SK-N-SH (cell line): Measurements from ENCODE around the gene C14orf119. TPM values are rescaled to one million over a fixed set of nuclear protein-coding genes. Genes with fewer than 3 reads are reported as not detected.
A peak's percentile ranks its signal among the peaks of the same experiment; 100 is the strongest.

ENCODE experiments used
- CTCF ChIA-PET: fragments of 300-600, 350-600 bp; formaldehyde crosslinking; extraction: SDS; loops from one replicate; lab custom pipeline; 2021; lab: Yijun Ruan, JAX
- POLR2A ChIA-PET: fragments of 350-600 bp; sonication (Branson Sonifier 250); formaldehyde crosslinking; extraction: SDS; loops from one replicate; lab custom pipeline; 2020; ENCODE audit warnings: antibody characterized with exemption, inconsistent platforms; lab: Yijun Ruan, JAX
- DNase-seq: peaks from one replicate; pipeline ENCODE4 v3.0.0; 2012
- H2AFZ ChIP-seq: fragments of 200-600 bp; sonication (generic); 2 replicates; pipeline ENCODE4 v1.8.1; 2016; ENCODE audit warnings: antibody characterized with exemption, mild to moderate bottlenecking, low read depth
- H3F3A ChIP-seq: fragments of 200-600 bp; sonication (generic); replicated peaks from 2 replicates; pipeline ENCODE3; 2016; ENCODE audit warnings: antibody characterized with exemption, mild to moderate bottlenecking; ENCODE audit not compliant: insufficient read depth
- H3K27ac ChIP-seq, 2 experiments: fragments of 200-500 bp in 1 of 2; fragments of 200-600 bp in 1 of 2; sonication (Bioruptor generic) in 1 of 2; sonication (generic), shearing (Covaris generic) in 1 of 2; 2 replicates each; pipeline versions ENCODE4 v1.5.1 to v1.6.1; 2014 to 2016; ENCODE audit warnings: low read depth in 2 of 2, inconsistent platforms in 1 of 2, low read length in 1 of 2, mild to moderate bottlenecking in 1 of 2, mixed read lengths in 1 of 2
- H3K27me3 ChIP-seq: fragments of 200-600 bp; sonication (generic), shearing (Covaris generic); 2 replicates; pipeline ENCODE4 v1.6.1; 2016; ENCODE audit warnings: mixed run types; ENCODE audit not compliant: insufficient read depth
- H3K36me3 ChIP-seq, 2 experiments: fragments of 200-500 bp in 1 of 2; fragments of 200-600 bp in 1 of 2; sonication (Bioruptor generic) in 1 of 2; sonication (generic) in 1 of 2; replicated peaks in 1 of 2; 2 replicates each; pipeline versions ENCODE3 to v1.5.1; 2014 to 2016; ENCODE audit warnings: low read length in 1 of 2, mild to moderate bottlenecking in 1 of 2; ENCODE audit not compliant: insufficient read depth in 2 of 2, control insufficient read depth in 1 of 2
- H3K4me1 ChIP-seq, 2 experiments: fragments of 200-500 bp in 1 of 2; fragments of 200-600 bp in 1 of 2; sonication (Bioruptor generic) in 1 of 2; sonication (generic), shearing (Covaris generic) in 1 of 2; 2 replicates each; pipeline versions ENCODE4 v1.5.1 to v1.6.1; 2014 to 2016; ENCODE audit warnings: low read depth in 1 of 2, low read length in 1 of 2, mixed run types in 1 of 2; ENCODE audit not compliant: insufficient read depth in 2 of 2, control insufficient read depth in 1 of 2
- H3K4me2 ChIP-seq: fragments of 200-600 bp; sonication (generic), shearing (Covaris generic); 2 replicates; pipeline ENCODE4 v1.6.1; 2017; ENCODE audit warnings: mixed run types
- H3K4me3 ChIP-seq, 2 experiments: fragments of 200-500 bp in 1 of 2; fragments of 200-600 bp in 1 of 2; sonication (Bioruptor generic) in 1 of 2; sonication (generic), shearing (Covaris generic) in 1 of 2; 2 replicates each; pipeline versions ENCODE4 v1.5.1 to v1.8.1; 2014 to 2016; ENCODE audit warnings: low read depth in 2 of 2, inconsistent platforms in 1 of 2, low read length in 1 of 2, mild to moderate bottlenecking in 1 of 2, mixed read lengths in 1 of 2, moderate library complexity in 1 of 2
- H3K79me2 ChIP-seq: fragments of 200-600 bp; sonication (generic); 2 replicates; pipeline ENCODE4 v1.8.1; 2017; ENCODE audit warnings: mild to moderate bottlenecking; ENCODE audit not compliant: insufficient read depth
- H3K9ac ChIP-seq: fragments of 200-600 bp; sonication (generic); 2 replicates; pipeline ENCODE4 v1.6.1; 2017; ENCODE audit warnings: mixed run types
- H3K9me2 ChIP-seq: fragments of 200-600 bp; sonication (generic); 2 replicates; pipeline ENCODE4 v1.6.1; 2017; ENCODE audit warnings: mixed run types
- H3K9me3 ChIP-seq: fragments of 200-600 bp; sonication (generic); 2 replicates; pipeline ENCODE4 v1.6.1; 2017; ENCODE audit warnings: mixed run types, mild to moderate bottlenecking, moderate library complexity
- H4K20me1 ChIP-seq: fragments of 200-600 bp; sonication (generic); 2 replicates; pipeline ENCODE4 v1.6.1; 2017; ENCODE audit warnings: mild to moderate bottlenecking, mixed run types; ENCODE audit not compliant: insufficient read depth
- EZH2phosphoT487 ChIP-seq: fragments of 200-600 bp; sonication (generic); IDR thresholded peaks from 2 replicates; pipeline ENCODE4 v1.6.1; 2017; ENCODE audit warnings: low read depth, mixed run types, mild to moderate bottlenecking, antibody characterized with exemption, moderate library complexity, borderline replicate concordance
- FOXJ3 ChIP-seq: sonication (generic); formaldehyde crosslinking; IDR thresholded peaks from 2 replicates; pipeline ENCODE4 v1.5.1; 2020; ENCODE audit warnings: mild to moderate bottlenecking, missing genetic modification reagents
- FOXM1 ChIP-seq: IDR thresholded peaks from 2 replicates; pipeline ENCODE4 v1.4.0; 2012; ENCODE audit warnings: low read depth, mild to moderate bottlenecking
- GATA2 ChIP-seq: sonication (generic); formaldehyde crosslinking; IDR thresholded peaks from 2 replicates; pipeline ENCODE4 v1.5.0; 2020; ENCODE audit warnings: mild to moderate bottlenecking, missing genetic modification reagents
- JUND ChIP-seq: IDR thresholded peaks from 2 replicates; pipeline ENCODE4 v1.4.0; 2012
- MEF2A ChIP-seq: IDR thresholded peaks from 2 replicates; pipeline ENCODE4 v1.4.0; 2012; ENCODE audit warnings: low read depth, borderline replicate concordance
- RAD21 ChIP-seq: IDR thresholded peaks from 2 replicates; pipeline ENCODE4 v1.6.1; 2012; ENCODE audit warnings: mild to moderate bottlenecking, low read length
- RCOR1 ChIP-seq: fragments of 150-350 bp; IDR thresholded peaks from 2 replicates; pipeline ENCODE4 v1.6.1; 2017; ENCODE audit warnings: antibody characterized with exemption, low read length
- RFX5 ChIP-seq: IDR thresholded peaks from 2 replicates; pipeline ENCODE4 v1.6.1; 2012; ENCODE audit warnings: mild to moderate bottlenecking, improper control_type of control experiment, low read length
- RXRA ChIP-seq: IDR thresholded peaks from 2 replicates; pipeline ENCODE4 v1.4.0; 2012; ENCODE audit warnings: low read depth, mild to moderate bottlenecking, borderline replicate concordance
- TCF12 ChIP-seq: IDR thresholded peaks from 2 replicates; pipeline ENCODE4 v1.4.0; 2012
- YY1 ChIP-seq: IDR thresholded peaks from 2 replicates; pipeline ENCODE4 v1.4.0; 2012; ENCODE audit warnings: low read depth, mild to moderate bottlenecking
- WGBS: methylation state at CpG from one replicate; pipeline ENCODE4 v1.1.6; 2017; ENCODE audit warnings: low lambda C conversion rate; 5-methylcytosine and 5-hydroxymethylcytosine counted together
- polyA plus RNA-seq, 3 experiments: library from polyadenylated mRNA; depleted of rRNA; stranded (reverse); fragments of >200 nt; gene quantifications; 2 replicates each; pipeline ENCODE4 v1.2.3, GENCODE V29; 2012
- TF ChIP-seq, protein P1 (sequence below): IDR thresholded peaks from 2 replicates; pipeline ENCODE4 v1.4.0; 2012; ENCODE audit warnings: low read depth
- TF ChIP-seq, protein P2 (sequence below): IDR thresholded peaks from 2 replicates; pipeline ENCODE4 v1.6.1; 2012; ENCODE audit warnings: mild to moderate bottlenecking, low read depth, low read length, moderate library complexity
- TF ChIP-seq, protein P3 (sequence below): fragments of 200-600 bp; sonication (generic); IDR thresholded peaks from 2 replicates; pipeline ENCODE4 v1.6.1; 2017; ENCODE audit warnings: antibody characterized with exemption, mild to moderate bottlenecking, moderate library complexity
- TF ChIP-seq, protein P4 (sequence below): IDR thresholded peaks from 2 replicates; pipeline ENCODE4 v1.4.0; 2012; ENCODE audit warnings: low read depth, borderline replicate concordance
- TF ChIP-seq, protein P5 (sequence below): IDR thresholded peaks from 2 replicates; pipeline ENCODE4 v1.4.0; 2012; ENCODE audit warnings: low read depth, borderline replicate concordance

The C14orf119 gene
- polyA plus RNA-seq, 1 of the 3 experiments (the other 2 are of a cell fraction), result 55.2 TPM

DNA sequence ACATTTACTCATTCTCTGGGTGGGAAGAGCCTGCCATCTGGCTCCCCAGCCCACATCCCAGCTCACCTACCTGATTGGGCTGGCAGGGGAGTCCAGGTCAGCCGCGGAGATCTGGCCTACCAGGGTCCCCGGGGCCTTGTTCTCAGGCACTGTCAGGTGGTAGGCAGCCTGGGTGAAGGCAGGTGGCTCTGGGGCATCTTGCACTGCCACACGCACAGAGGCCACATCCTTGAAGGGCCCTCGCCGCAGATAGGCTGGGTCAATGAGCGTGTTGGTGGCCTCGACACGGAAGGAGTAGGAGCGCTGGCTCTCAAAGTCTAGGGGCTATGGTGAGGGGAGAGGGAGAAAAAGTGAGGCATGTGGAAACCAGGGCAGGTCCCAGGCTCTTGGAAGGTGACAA lies 41.9 kb upstream of the C14orf119 start:
- 93% methylated on average over 7 of the region's 10 CpGs for WGBS
- Histone ChIP-seq H3F3A (peaks cover 13% of the 10 kb centered on the region), H4K20me1 (no peaks in the 10 kb centered on the region; the same call in 1 of the 2 replicates)
- no peak for DNase-seq
- TF ChIP-seq FOXM1 (no peak), FOXJ3 (CRISPR knock-in tag) (no peak), RXRA (no peak), MEF2A (no peak), RCOR1 (no peak), GATA2 (CRISPR knock-in tag) (no peak)
- TF ChIP-seq, protein P1, sequence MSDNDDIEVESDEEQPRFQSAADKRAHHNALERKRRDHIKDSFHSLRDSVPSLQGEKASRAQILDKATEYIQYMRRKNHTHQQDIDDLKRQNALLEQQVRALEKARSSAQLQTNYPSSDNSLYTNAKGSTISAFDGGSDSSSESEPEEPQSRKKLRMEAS, result no peak
- TF ChIP-seq, protein P2, sequence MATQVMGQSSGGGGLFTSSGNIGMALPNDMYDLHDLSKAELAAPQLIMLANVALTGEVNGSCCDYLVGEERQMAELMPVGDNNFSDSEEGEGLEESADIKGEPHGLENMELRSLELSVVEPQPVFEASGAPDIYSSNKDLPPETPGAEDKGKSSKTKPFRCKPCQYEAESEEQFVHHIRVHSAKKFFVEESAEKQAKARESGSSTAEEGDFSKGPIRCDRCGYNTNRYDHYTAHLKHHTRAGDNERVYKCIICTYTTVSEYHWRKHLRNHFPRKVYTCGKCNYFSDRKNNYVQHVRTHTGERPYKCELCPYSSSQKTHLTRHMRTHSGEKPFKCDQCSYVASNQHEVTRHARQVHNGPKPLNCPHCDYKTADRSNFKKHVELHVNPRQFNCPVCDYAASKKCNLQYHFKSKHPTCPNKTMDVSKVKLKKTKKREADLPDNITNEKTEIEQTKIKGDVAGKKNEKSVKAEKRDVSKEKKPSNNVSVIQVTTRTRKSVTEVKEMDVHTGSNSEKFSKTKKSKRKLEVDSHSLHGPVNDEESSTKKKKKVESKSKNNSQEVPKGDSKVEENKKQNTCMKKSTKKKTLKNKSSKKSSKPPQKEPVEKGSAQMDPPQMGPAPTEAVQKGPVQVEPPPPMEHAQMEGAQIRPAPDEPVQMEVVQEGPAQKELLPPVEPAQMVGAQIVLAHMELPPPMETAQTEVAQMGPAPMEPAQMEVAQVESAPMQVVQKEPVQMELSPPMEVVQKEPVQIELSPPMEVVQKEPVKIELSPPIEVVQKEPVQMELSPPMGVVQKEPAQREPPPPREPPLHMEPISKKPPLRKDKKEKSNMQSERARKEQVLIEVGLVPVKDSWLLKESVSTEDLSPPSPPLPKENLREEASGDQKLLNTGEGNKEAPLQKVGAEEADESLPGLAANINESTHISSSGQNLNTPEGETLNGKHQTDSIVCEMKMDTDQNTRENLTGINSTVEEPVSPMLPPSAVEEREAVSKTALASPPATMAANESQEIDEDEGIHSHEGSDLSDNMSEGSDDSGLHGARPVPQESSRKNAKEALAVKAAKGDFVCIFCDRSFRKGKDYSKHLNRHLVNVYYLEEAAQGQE, result no peak
- TF ChIP-seq, all 33 proteins: peak for 0
- Histone ChIP-seq H3K36me3 (peaks cover 0 to 11% of the 10 kb centered on the region in 2 experiments), H3K4me1 (peaks cover 14 to 26% of the 10 kb centered on the region in 2 experiments; a peak in 3 of 4 replicates), H3K4me3 (no peak overlapping the region), H3K79me2 (peaks cover 6% of the 10 kb centered on the region; the same call in 1 of the 2 replicates), H3K9ac (no peak overlapping the region), H3K4me2 (no peak overlapping the region), H3K27ac (no peak overlapping the region), H3K9me3 (no peaks in the 10 kb centered on the region), H2AFZ (no peak overlapping the region), H3K9me2 (no peaks in the 10 kb centered on the region), H3K27me3 (no peaks in the 10 kb centered on the region)
- ChIA-PET POLR2A (interaction anchor here (1.7 to 2.1 kb wide), 2 partner anchors 47 to 67 kb away, joined by 4 to 5 read pairs; no protein-coding TSS in a partner anchor), CTCF (interaction anchor here (1.1 to 33.1 kb wide), 4 partner anchors 15 to 66 kb away, joined by 6 to 1566 read pairs (median 10); partner anchors contain the start of gene AJUBA)

DNA sequence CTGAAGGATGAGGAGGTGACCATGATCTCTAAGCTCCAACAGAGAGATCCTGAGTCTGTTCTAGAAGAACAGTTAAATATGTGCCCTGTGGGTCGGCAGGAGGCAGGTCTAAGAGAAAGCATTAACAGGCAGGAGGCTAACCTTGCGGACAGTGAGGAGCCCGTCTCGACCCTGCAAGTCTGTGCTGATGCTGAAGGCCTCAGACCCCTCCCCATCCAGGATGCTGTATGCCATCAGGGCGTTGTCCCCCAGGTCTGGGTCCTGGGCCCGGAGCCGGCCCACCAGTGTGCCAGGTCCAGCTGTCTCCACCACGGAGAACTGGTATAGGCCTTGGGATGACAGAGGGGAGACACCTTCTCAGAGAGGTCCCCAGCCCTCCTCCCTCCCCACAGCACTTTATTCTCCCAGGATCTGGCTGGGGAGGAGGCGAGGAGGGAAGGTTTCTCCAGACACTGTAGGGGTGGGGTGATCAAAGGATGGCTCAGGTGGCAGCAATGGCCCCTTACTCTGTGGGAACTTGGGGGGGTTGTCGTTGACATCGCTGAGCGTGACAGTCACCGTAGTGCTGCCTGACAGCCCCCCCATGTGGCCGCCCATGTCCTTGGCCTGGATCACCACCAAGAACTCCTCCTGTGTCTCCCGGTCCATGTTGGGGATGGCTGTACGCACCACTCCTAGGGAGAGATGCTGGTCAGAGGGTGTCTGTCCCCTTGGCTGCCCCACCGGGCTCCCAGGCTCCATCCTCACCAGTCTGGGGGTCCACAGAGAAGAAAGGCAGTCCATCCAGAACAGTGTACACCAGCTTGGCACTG lies 41.1 kb upstream of the C14orf119 start:
- H3K36me3 ChIP-seq, result peaks cover 1 to 16% of the 10 kb centered on the region in 2 experiments
- ChIA-PET CTCF (interaction anchor here (0.6 to 33.1 kb wide), 10 partner anchors 10 to 123 kb away, joined by 3 to 1566 read pairs (median 6); partner anchors contain the start of genes AJUBA and PSMB5), POLR2A (interaction anchor here (0.7 to 2.1 kb wide), 4 partner anchors 61 to 134 kb away, joined by 3 to 6 read pairs (median 4); no protein-coding TSS in a partner anchor)
- H3K9me3 ChIP-seq, result no peaks in the 10 kb centered on the region
- H3K9me2 ChIP-seq, result no peaks in the 10 kb centered on the region
- H3F3A ChIP-seq, result peaks cover 20% of the 10 kb centered on the region
- H3K4me3 ChIP-seq, result no peak overlapping the region
- no peak overlapping the region for H3K9ac ChIP-seq
- H3K27me3 ChIP-seq, result no peaks in the 10 kb centered on the region
- no peak overlapping the region; a peak in 1 of 4 replicates for H3K27ac ChIP-seq
- no peak overlapping the region for H2AFZ ChIP-seq
- WGBS, result 84% methylated on average over 8 of the region's 17 CpGs
- H3K4me2 ChIP-seq, result no peak overlapping the region
- peaks cover 14 to 26% of the 10 kb centered on the region in 2 experiments; a peak in 3 of 4 replicates for H3K4me1 ChIP-seq
- peak; percentile 65 for DNase-seq
- peaks cover 6% of the 10 kb centered on the region; the same call in 1 of the 2 replicates for H3K79me2 ChIP-seq
- no peaks in the 10 kb centered on the region; the same call in 1 of the 2 replicates for H4K20me1 ChIP-seq
- TF ChIP-seq, protein P3, sequence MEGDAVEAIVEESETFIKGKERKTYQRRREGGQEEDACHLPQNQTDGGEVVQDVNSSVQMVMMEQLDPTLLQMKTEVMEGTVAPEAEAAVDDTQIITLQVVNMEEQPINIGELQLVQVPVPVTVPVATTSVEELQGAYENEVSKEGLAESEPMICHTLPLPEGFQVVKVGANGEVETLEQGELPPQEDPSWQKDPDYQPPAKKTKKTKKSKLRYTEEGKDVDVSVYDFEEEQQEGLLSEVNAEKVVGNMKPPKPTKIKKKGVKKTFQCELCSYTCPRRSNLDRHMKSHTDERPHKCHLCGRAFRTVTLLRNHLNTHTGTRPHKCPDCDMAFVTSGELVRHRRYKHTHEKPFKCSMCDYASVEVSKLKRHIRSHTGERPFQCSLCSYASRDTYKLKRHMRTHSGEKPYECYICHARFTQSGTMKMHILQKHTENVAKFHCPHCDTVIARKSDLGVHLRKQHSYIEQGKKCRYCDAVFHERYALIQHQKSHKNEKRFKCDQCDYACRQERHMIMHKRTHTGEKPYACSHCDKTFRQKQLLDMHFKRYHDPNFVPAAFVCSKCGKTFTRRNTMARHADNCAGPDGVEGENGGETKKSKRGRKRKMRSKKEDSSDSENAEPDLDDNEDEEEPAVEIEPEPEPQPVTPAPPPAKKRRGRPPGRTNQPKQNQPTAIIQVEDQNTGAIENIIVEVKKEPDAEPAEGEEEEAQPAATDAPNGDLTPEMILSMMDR, result peak; percentile 37; the same call in 1 of the 2 replicates
- TF ChIP-seq RAD21, result peak; percentile 58
- TF ChIP-seq YY1, result no peak
- no peak for TF ChIP-seq EZH2phosphoT487
- TF ChIP-seq, protein P4, sequence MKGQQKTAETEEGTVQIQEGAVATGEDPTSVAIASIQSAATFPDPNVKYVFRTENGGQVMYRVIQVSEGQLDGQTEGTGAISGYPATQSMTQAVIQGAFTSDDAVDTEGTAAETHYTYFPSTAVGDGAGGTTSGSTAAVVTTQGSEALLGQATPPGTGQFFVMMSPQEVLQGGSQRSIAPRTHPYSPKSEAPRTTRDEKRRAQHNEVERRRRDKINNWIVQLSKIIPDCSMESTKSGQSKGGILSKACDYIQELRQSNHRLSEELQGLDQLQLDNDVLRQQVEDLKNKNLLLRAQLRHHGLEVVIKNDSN, result no peak
- no peak for TF ChIP-seq RFX5
- no peak for TF ChIP-seq GATA2 (CRISPR knock-in tag)
- TF ChIP-seq, protein P5, sequence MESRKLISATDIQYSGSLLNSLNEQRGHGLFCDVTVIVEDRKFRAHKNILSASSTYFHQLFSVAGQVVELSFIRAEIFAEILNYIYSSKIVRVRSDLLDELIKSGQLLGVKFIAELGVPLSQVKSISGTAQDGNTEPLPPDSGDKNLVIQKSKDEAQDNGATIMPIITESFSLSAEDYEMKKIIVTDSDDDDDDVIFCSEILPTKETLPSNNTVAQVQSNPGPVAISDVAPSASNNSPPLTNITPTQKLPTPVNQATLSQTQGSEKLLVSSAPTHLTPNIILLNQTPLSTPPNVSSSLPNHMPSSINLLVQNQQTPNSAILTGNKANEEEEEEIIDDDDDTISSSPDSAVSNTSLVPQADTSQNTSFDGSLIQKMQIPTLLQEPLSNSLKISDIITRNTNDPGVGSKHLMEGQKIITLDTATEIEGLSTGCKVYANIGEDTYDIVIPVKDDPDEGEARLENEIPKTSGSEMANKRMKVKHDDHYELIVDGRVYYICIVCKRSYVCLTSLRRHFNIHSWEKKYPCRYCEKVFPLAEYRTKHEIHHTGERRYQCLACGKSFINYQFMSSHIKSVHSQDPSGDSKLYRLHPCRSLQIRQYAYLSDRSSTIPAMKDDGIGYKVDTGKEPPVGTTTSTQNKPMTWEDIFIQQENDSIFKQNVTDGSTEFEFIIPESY, result no peak
- TF ChIP-seq JUND, result no peak
- no peak for TF ChIP-seq TCF12
